A549 (cell line): Measurements from ENCODE around the gene TFAP2E.

Experiments
- CTCF ChIP-seq: fragments of >200 bp; sonication (Bioruptor Twin); formaldehyde crosslinking; IDR thresholded peaks from 3 replicates; pipeline ENCODE4 v1.5.1; 2016
- KDM1A ChIP-seq: fragments of 200-600 bp; sonication (generic); IDR thresholded peaks from 2 replicates; pipeline ENCODE4 v1.6.1; 2016; ENCODE audit warnings: low read depth, mild to moderate bottlenecking
- PBX3 ChIP-seq: IDR thresholded peaks from 2 replicates; pipeline ENCODE4 v1.6.1; 2012
- POLR2A ChIP-seq: IDR thresholded peaks from 2 replicates; pipeline ENCODE4 v1.6.1; 2012; ENCODE audit warnings: mild to moderate bottlenecking, low read length
- ZFP36 ChIP-seq: fragments of 450-650 bp; IDR thresholded peaks from 2 replicates; pipeline ENCODE4 v1.6.1; 2014; ENCODE audit warnings: borderline replicate concordance; ENCODE audit not compliant: partially characterized antibody
- TF ChIP-seq, protein P1 (sequence below): IDR thresholded peaks from 2 replicates; pipeline ENCODE4 v1.6.1; 2012

GRCh38 chr1:35553851-35554250 is 19.3 kb upstream of the TFAP2E start:
- no peak for TF ChIP-seq POLR2A
- no peak for TF ChIP-seq KDM1A
- TF ChIP-seq ZFP36: no peak
- no peak for TF ChIP-seq CTCF
- TF ChIP-seq, protein P1, sequence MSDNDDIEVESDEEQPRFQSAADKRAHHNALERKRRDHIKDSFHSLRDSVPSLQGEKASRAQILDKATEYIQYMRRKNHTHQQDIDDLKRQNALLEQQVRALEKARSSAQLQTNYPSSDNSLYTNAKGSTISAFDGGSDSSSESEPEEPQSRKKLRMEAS: no peak
- no peak for TF ChIP-seq PBX3
